Stimulated activated effector memory CD8-positive, alpha-beta T cell treated with anti-CD3 and anti-CD28 coated beads, Interleukin-12 subunit alpha, Interleukin-12 subunit beta, amount 100 ng/mL, for 72 hours (primary cell): ENCODE data around the gene SSTR5.

Source experiments
- ATAC-seq: fragments of 150-1000 bp; cut with Tn5 transposase; 2 replicates; pipeline ENCODE4 v1.10.0; 2021
- DNase-seq, 2 donors: peaks; one replicate each; pipeline ENCODE4 v3.0.0; 2021 to 2022; ENCODE audit warnings: low spot score in 2 of 2
- H3K27ac Mint-ChIP-seq: one replicate; pipeline ENCODE4 v1.8.0; 2022; ENCODE audit warnings: mild to moderate bottlenecking, mixed read lengths
- H3K36me3 Mint-ChIP-seq: one replicate; pipeline ENCODE4 v1.8.0; 2022; ENCODE audit warnings: mild to moderate bottlenecking, mixed read lengths
- H3K4me1 Mint-ChIP-seq: one replicate; pipeline ENCODE4 v1.8.0; 2022; ENCODE audit warnings: mixed read lengths
- H3K4me3 Mint-ChIP-seq: one replicate; pipeline ENCODE4 v1.8.0; 2022; ENCODE audit warnings: mild to moderate bottlenecking, mixed read lengths
- H3K9me3 Mint-ChIP-seq: one replicate; pipeline ENCODE4 v1.8.0; 2022; ENCODE audit warnings: mixed read lengths

SSTR5 gene

GRCh38 chr16:1058216-1058615, 14.3 kb upstream of the SSTR5 start:
- Mint-ChIP-seq H3K9me3 (peaks cover 4% of the 10 kb centered on the region), H3K27ac (no peak overlapping the region), H3K4me1 (no peaks in the 10 kb centered on the region), H3K36me3 (no peaks in the 10 kb centered on the region), H3K4me3 (no peak overlapping the region)
- ATAC-seq (no peak), DNase-seq (no peak)

- no peak for DNase-seq
- no peaks in the 10 kb centered on the region for H3K4me1 Mint-ChIP-seq
- H3K27ac Mint-ChIP-seq = no peak overlapping the region
- no peaks in the 10 kb centered on the region for H3K36me3 Mint-ChIP-seq
- H3K9me3 Mint-ChIP-seq = peaks cover 4% of the 10 kb centered on the region
- H3K4me3 Mint-ChIP-seq = no peak overlapping the region
- no peak for ATAC-seq
Measured at GRCh38 chr16:1059310-1059709, 13.2 kb upstream of the SSTR5 start.

GRCh38 chr16:1060416-1061340, 11.9 kb upstream of the SSTR5 start:
- Mint-ChIP-seq H3K27ac (no peak overlapping the region), H3K36me3 (no peaks in the 10 kb centered on the region), H3K9me3 (peaks cover 4% of the 10 kb centered on the region), H3K4me1 (no peaks in the 10 kb centered on the region), H3K4me3 (no peak overlapping the region)
- DNase-seq = no peak
- ATAC-seq = no peak

- H3K4me1 Mint-ChIP-seq = no peaks in the 10 kb centered on the region
- H3K4me3 Mint-ChIP-seq = no peak overlapping the region
- H3K9me3 Mint-ChIP-seq = peaks cover 4% of the 10 kb centered on the region
- ATAC-seq (no peak), DNase-seq (no peak)
- H3K27ac Mint-ChIP-seq = no peak overlapping the region
- H3K36me3 Mint-ChIP-seq = peaks cover 2% of the 10 kb centered on the region
Measured at GRCh38 chr16:1061769-1062505, 10.6 kb upstream of the SSTR5 start.

- Mint-ChIP-seq H3K4me1 (peaks cover 7% of the 10 kb centered on the region), H3K36me3 (peaks cover 12% of the 10 kb centered on the region), H3K9me3 (peaks cover 4% of the 10 kb centered on the region), H3K4me3 (no peak overlapping the region), H3K27ac (no peak overlapping the region)
- DNase-seq (no peak), ATAC-seq (no peak)
Measured at GRCh38 chr16:1062895-1063294, 9.7 kb upstream of the SSTR5 start.

- Mint-ChIP-seq H3K36me3 (peaks cover 20% of the 10 kb centered on the region), H3K9me3 (peaks cover 4% of the 10 kb centered on the region), H3K4me3 (no peak overlapping the region), H3K4me1 (peaks cover 8% of the 10 kb centered on the region), H3K27ac (no peak overlapping the region)
- ATAC-seq = no peak
- no peak for DNase-seq
Measured at GRCh38 chr16:1063728-1064127, 8.8 kb upstream of the SSTR5 start.

GRCh38 chr16:1065469-1066128, 6.9 kb upstream of the SSTR5 start:
- DNase-seq = no peak
- no peaks in the 10 kb centered on the region for H3K9me3 Mint-ChIP-seq
- no peak overlapping the region for H3K4me3 Mint-ChIP-seq
- H3K27ac Mint-ChIP-seq = no peak overlapping the region
- ATAC-seq = no peak
- H3K4me1 Mint-ChIP-seq = peaks cover 8% of the 10 kb centered on the region
- H3K36me3 Mint-ChIP-seq = peaks cover 20% of the 10 kb centered on the region

- H3K9me3 Mint-ChIP-seq = no peaks in the 10 kb centered on the region
- H3K27ac Mint-ChIP-seq = peak overlapping the region; percentile 99
- DNase-seq (no peak), ATAC-seq (no peak)
- peaks cover 20% of the 10 kb centered on the region for H3K36me3 Mint-ChIP-seq
- no peak overlapping the region for H3K4me3 Mint-ChIP-seq
- H3K4me1 Mint-ChIP-seq = peaks cover 8% of the 10 kb centered on the region
Measured at GRCh38 chr16:1066584-1067172, 5.9 kb upstream of the SSTR5 start.

GRCh38 chr16:1067629-1068028, 4.9 kb upstream of the SSTR5 start:
- Mint-ChIP-seq H3K36me3 (peaks cover 20% of the 10 kb centered on the region), H3K4me1 (peaks cover 8% of the 10 kb centered on the region), H3K4me3 (peak overlapping the region; percentile 46), H3K27ac (peak overlapping the region; percentile 99), H3K9me3 (no peaks in the 10 kb centered on the region)
- ATAC-seq (no peak), DNase-seq (no peak)

- Mint-ChIP-seq H3K4me3 (no peak overlapping the region), H3K9me3 (no peaks in the 10 kb centered on the region), H3K36me3 (peaks cover 20% of the 10 kb centered on the region), H3K4me1 (peaks cover 8% of the 10 kb centered on the region), H3K27ac (peak overlapping the region; percentile 99)
- ATAC-seq (no peak), DNase-seq (no peak)
Measured at GRCh38 chr16:1068451-1068850, 4.1 kb upstream of the SSTR5 start.

- Mint-ChIP-seq H3K9me3 (no peaks in the 10 kb centered on the region), H3K27ac (no peak overlapping the region), H3K4me1 (peaks cover 8% of the 10 kb centered on the region), H3K4me3 (no peak overlapping the region), H3K36me3 (peaks cover 20% of the 10 kb centered on the region)
- DNase-seq = no peak
- ATAC-seq = no peak
Measured at GRCh38 chr16:1069154-1069553, 3.4 kb upstream of the SSTR5 start.

- DNase-seq (no peak), ATAC-seq (no peak)
- Mint-ChIP-seq H3K36me3 (peaks cover 20% of the 10 kb centered on the region), H3K4me3 (no peak overlapping the region), H3K9me3 (no peaks in the 10 kb centered on the region), H3K4me1 (peaks cover 8% of the 10 kb centered on the region), H3K27ac (no peak overlapping the region)
Measured at GRCh38 chr16:1070084-1070863, 2.3 kb upstream of the SSTR5 start.

- peaks cover 8% of the 10 kb centered on the region for H3K4me1 Mint-ChIP-seq
- H3K27ac Mint-ChIP-seq = no peak overlapping the region
- DNase-seq (no peak), ATAC-seq (no peak)
- H3K36me3 Mint-ChIP-seq = peaks cover 20% of the 10 kb centered on the region
- H3K4me3 Mint-ChIP-seq = no peak overlapping the region
- H3K9me3 Mint-ChIP-seq = no peaks in the 10 kb centered on the region
Measured at GRCh38 chr16:1070864-1071408, 1.6 kb upstream of the SSTR5 start.

GRCh38 chr16:1071561-1072225, 854 bp upstream of the SSTR5 start:
- Mint-ChIP-seq H3K4me1 (peaks cover 8% of the 10 kb centered on the region), H3K9me3 (no peaks in the 10 kb centered on the region), H3K4me3 (no peak overlapping the region), H3K36me3 (peaks cover 20% of the 10 kb centered on the region), H3K27ac (no peak overlapping the region)
- DNase-seq = no peak
- no peak for ATAC-seq
